Retinal pigment epithelial cell (primary cell): ENCODE measurements around the gene RFX2.

Experiments
- DNase-seq: peaks from one replicate; pipeline ENCODE4 v3.0.0-alpha.2; 2010; ENCODE audit warnings: low read depth
- H3K4me3 ChIP-seq: 2 replicates; pipeline ENCODE4 v1.5.1; 2011; ENCODE audit warnings: mild to moderate bottlenecking, low read length, control low read depth, moderate library complexity
- CTCF ChIP-seq: conservative IDR thresholded peaks from 2 replicates; pipeline ENCODE4 v1.5.1; 2011; ENCODE audit warnings: low read depth, low read length, control low read depth, inconsistent platforms

RFX2 gene

GRCh38 chr19:5968431-5969373, 141.6 kb downstream of the RFX2 start:
- H3K4me3 ChIP-seq: no peak overlapping the region
- TF ChIP-seq CTCF: no peak
- no peak for DNase-seq

GRCh38 chr19:5967994-5968430, 142.3 kb downstream of the RFX2 start:
- no peak overlapping the region for H3K4me3 ChIP-seq
- DNase-seq: no peak
- peak; percentile 90 for TF ChIP-seq CTCF

- no peak overlapping the region for H3K4me3 ChIP-seq
- no peak for DNase-seq
- TF ChIP-seq CTCF: no peak
Observed at GRCh38 chr19:5967571-5967970, 142.7 kb downstream of the RFX2 start.

- no peak for DNase-seq
- no peak for TF ChIP-seq CTCF
Observed at GRCh38 chr19:5966941-5967340, 143.4 kb downstream of the RFX2 start.

GRCh38 chr19:5966215-5966614, 144.1 kb downstream of the RFX2 start:
- H3K4me3 ChIP-seq: no peak overlapping the region
- DNase-seq: peak; percentile 48
- no peak for TF ChIP-seq CTCF

More at GRCh38 chr19:5966941-5967340, 143.4 kb downstream of the RFX2 start:
- H3K4me3 ChIP-seq: no peak overlapping the region

- DNase-seq: no peak
- no peak overlapping the region for H3K4me3 ChIP-seq
- no peak for TF ChIP-seq CTCF
Observed at GRCh38 chr19:5964816-5965565, 145.3 kb downstream of the RFX2 start.
